GM23338 (cell line): ENCODE results near the gene SRGAP1. TPM values are rescaled to one million over a fixed set of nuclear protein-coding genes. Genes with fewer than 3 reads are reported as not detected.

Experiments used
- ATAC-seq: fragments of 200-7000 bp; cut with Tn5 transposase; 3 replicates; pipeline ENCODE4 v1.9.1; 2020
- DNase-seq: peaks from one replicate; pipeline ENCODE4 v3.0.0-alpha.2; 2015; ENCODE audit warnings: low spot score
- H2AFZ ChIP-seq: fragments of 200-600 bp; sonication (generic); 2 replicates; pipeline ENCODE4 v1.8.0; 2016; ENCODE audit warnings: antibody characterized with exemption, mild to moderate bottlenecking, moderate library complexity
- H3F3A ChIP-seq: fragments of 200-600 bp; sonication (generic); replicated peaks from 2 replicates; pipeline ENCODE4 v1.8.0; 2017; ENCODE audit warnings: antibody characterized with exemption, mixed run types, low read depth
- H3K27ac ChIP-seq: fragments of 200-600 bp; sonication (generic); 2 replicates; pipeline ENCODE4 v1.6.1; 2016; ENCODE audit warnings: low read depth
- H3K27me3 ChIP-seq: fragments of 200-600 bp; sonication (generic); 2 replicates; pipeline ENCODE4 v1.8.0; 2016; ENCODE audit warnings: mild to moderate bottlenecking, mixed run types, moderate library complexity; ENCODE audit not compliant: insufficient read depth
- H3K36me3 ChIP-seq: fragments of 200-600 bp; sonication (generic); 2 replicates; pipeline ENCODE4 v1.8.0; 2016; ENCODE audit warnings: mild to moderate bottlenecking; ENCODE audit not compliant: insufficient read depth
- H3K4me1 ChIP-seq: fragments of 200-600 bp; sonication (generic); 2 replicates; pipeline ENCODE4 v1.8.0; 2016; ENCODE audit warnings: mild to moderate bottlenecking, moderate library complexity; ENCODE audit not compliant: insufficient read depth
- H3K4me2 ChIP-seq: fragments of 200-600 bp; sonication (generic); 2 replicates; pipeline ENCODE4 v1.7.1; 2017; ENCODE audit warnings: mixed run types
- H3K4me3 ChIP-seq: fragments of 200-600 bp; sonication (generic); 2 replicates; pipeline ENCODE4 v1.6.1; 2016; ENCODE audit warnings: mixed run types
- H3K79me2 ChIP-seq: fragments of 200-600 bp; sonication (generic); replicated peaks from 2 replicates; pipeline ENCODE4 v1.8.0; 2017; ENCODE audit warnings: mild to moderate bottlenecking; ENCODE audit not compliant: insufficient read depth
- H3K9me2 ChIP-seq: fragments of 200-600 bp; sonication (generic); 2 replicates; pipeline ENCODE4 v1.8.0; 2017; ENCODE audit not compliant: insufficient read depth
- H4K20me1 ChIP-seq: fragments of 200-600 bp; sonication (generic); replicated peaks from 2 replicates; pipeline ENCODE4 v1.8.0; 2017; ENCODE audit warnings: mild to moderate bottlenecking; ENCODE audit not compliant: insufficient read depth
- H3K27ac Mint-ChIP-seq: 2 replicates; pipeline ENCODE4 v1.8.0; 2020; ENCODE audit warnings: inconsistent platforms, mild to moderate bottlenecking, moderate library complexity, mixed read lengths
- H3K27me3 Mint-ChIP-seq: 3 replicates; pipeline ENCODE4 v1.8.0; 2022; ENCODE audit warnings: low read depth, mild to moderate bottlenecking, moderate library complexity, mixed read lengths, inconsistent platforms; ENCODE audit not compliant: insufficient read depth, poor library complexity
- H3K36me3 Mint-ChIP-seq: 3 replicates; pipeline ENCODE4 v1.8.0; 2021; ENCODE audit warnings: low read depth, mild to moderate bottlenecking, inconsistent platforms, moderate library complexity, mixed read lengths
- H3K4me1 Mint-ChIP-seq: 3 replicates; pipeline ENCODE4 v1.8.0; 2020; ENCODE audit warnings: mild to moderate bottlenecking, inconsistent platforms, mixed read lengths
- H3K4me3 Mint-ChIP-seq: 3 replicates; pipeline ENCODE4 v1.8.0; 2021; ENCODE audit warnings: moderate library complexity, mild to moderate bottlenecking, inconsistent platforms, mixed read lengths
- H3K9me3 Mint-ChIP-seq: 3 replicates; pipeline ENCODE4 v1.8.0; 2020; ENCODE audit warnings: moderate library complexity, mild to moderate bottlenecking, inconsistent platforms, mixed read lengths
- CREB1 ChIP-seq: fragments of 250-450 bp; sonication (Bioruptor Pico); IDR thresholded peaks from 2 replicates; pipeline ENCODE4 v1.5.0; 2020; ENCODE audit warnings: low read depth, mild to moderate bottlenecking, moderate library complexity
- EZH2 ChIP-seq: fragments of 200-600 bp; sonication (generic); IDR thresholded peaks from one replicate; pipeline ENCODE4 v1.8.0; 2017; ENCODE audit warnings: antibody characterized with exemption, mild to moderate bottlenecking, low read depth; ENCODE audit not compliant: unreplicated experiment
- EZH2phosphoT487 ChIP-seq: fragments of 200-600 bp; sonication (generic); IDR thresholded peaks from one replicate; pipeline ENCODE4 v1.8.1; 2018; ENCODE audit warnings: antibody characterized with exemption; ENCODE audit not compliant: unreplicated experiment
- JUNB ChIP-seq: IDR thresholded peaks from one replicate; pipeline ENCODE4 v1.6.1; 2016; ENCODE audit warnings: antibody characterized with exemption; ENCODE audit not compliant: unreplicated experiment
- NANOG ChIP-seq: IDR thresholded peaks from 2 replicates; pipeline ENCODE4 v1.6.1; 2016; ENCODE audit warnings: antibody characterized with exemption, borderline replicate concordance
- POLR2AphosphoS5 ChIP-seq: IDR thresholded peaks from 2 replicates; pipeline ENCODE4 v1.6.1; 2016; ENCODE audit warnings: antibody characterized with exemption, low read depth
- STAT1 ChIP-seq: IDR thresholded peaks from one replicate; pipeline ENCODE4 v1.6.1; 2016; ENCODE audit warnings: antibody characterized with exemption; ENCODE audit not compliant: unreplicated experiment
- ZNF114 ChIP-seq: fragments of 250-450 bp; sonication (Bioruptor Pico); IDR thresholded peaks from 2 replicates; pipeline ENCODE4 v1.5.0; 2020; ENCODE audit warnings: mild to moderate bottlenecking, moderate library complexity
- ZNF331 ChIP-seq: fragments of 250-450 bp; sonication (Bioruptor Pico); IDR thresholded peaks from 2 replicates; pipeline ENCODE4 v1.5.0; 2020; ENCODE audit warnings: low read depth, mild to moderate bottlenecking, moderate library complexity
- polyA plus RNA-seq: library from polyadenylated mRNA; unstranded; fragments of >200 nt; fragmentation: Nextera tagmentation; extraction: Ambion mirVana; gene quantifications from 2 replicates; pipeline ENCODE4 v1.2.1, GENCODE V29; 2016
- total RNA-seq: library from RNA; depleted of rRNA; stranded (reverse); fragments of >200 nt; shearing (Covaris generic); gene quantifications from 2 replicates; pipeline ENCODE4 v1.2.3, GENCODE V29; 2014
- TF ChIP-seq, protein P1 (sequence below): IDR thresholded peaks from one replicate; pipeline ENCODE4 v1.6.1; 2018; ENCODE audit warnings: antibody characterized with exemption; ENCODE audit not compliant: unreplicated experiment
- TF ChIP-seq, protein P2 (sequence below): fragments of 250-450 bp; sonication (Bioruptor Pico); IDR thresholded peaks from 2 replicates; pipeline ENCODE4 v1.5.0; 2020; ENCODE audit warnings: mild to moderate bottlenecking, moderate library complexity
- TF ChIP-seq, protein P3 (sequence below): IDR thresholded peaks from 2 replicates; pipeline ENCODE4 v1.6.1; 2016; ENCODE audit warnings: antibody characterized with exemption

SRGAP1 gene
- total and polyA plus RNA-seq, 2 experiments from 2014 or later: 6.1 to 8.1 TPM

- TF ChIP-seq, protein P1, sequence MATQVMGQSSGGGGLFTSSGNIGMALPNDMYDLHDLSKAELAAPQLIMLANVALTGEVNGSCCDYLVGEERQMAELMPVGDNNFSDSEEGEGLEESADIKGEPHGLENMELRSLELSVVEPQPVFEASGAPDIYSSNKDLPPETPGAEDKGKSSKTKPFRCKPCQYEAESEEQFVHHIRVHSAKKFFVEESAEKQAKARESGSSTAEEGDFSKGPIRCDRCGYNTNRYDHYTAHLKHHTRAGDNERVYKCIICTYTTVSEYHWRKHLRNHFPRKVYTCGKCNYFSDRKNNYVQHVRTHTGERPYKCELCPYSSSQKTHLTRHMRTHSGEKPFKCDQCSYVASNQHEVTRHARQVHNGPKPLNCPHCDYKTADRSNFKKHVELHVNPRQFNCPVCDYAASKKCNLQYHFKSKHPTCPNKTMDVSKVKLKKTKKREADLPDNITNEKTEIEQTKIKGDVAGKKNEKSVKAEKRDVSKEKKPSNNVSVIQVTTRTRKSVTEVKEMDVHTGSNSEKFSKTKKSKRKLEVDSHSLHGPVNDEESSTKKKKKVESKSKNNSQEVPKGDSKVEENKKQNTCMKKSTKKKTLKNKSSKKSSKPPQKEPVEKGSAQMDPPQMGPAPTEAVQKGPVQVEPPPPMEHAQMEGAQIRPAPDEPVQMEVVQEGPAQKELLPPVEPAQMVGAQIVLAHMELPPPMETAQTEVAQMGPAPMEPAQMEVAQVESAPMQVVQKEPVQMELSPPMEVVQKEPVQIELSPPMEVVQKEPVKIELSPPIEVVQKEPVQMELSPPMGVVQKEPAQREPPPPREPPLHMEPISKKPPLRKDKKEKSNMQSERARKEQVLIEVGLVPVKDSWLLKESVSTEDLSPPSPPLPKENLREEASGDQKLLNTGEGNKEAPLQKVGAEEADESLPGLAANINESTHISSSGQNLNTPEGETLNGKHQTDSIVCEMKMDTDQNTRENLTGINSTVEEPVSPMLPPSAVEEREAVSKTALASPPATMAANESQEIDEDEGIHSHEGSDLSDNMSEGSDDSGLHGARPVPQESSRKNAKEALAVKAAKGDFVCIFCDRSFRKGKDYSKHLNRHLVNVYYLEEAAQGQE: no peak
- TF ChIP-seq JUNB: no peak
These were observed 132.9 kb downstream of the SRGAP1 start (continued) for GRCh38 chr12:63977441-63977840.

GRCh38 chr12:63978519-63978918 is 134.0 kb downstream of the SRGAP1 start:
- Mint-ChIP-seq H3K9me3 (no peaks in the 10 kb centered on the region), H3K27ac (no peak overlapping the region), H3K27me3 (no peaks in the 10 kb centered on the region), H3K4me1 (peaks cover 23% of the 10 kb centered on the region; the same call in 2 of the 3 replicates), H3K4me3 (no peak overlapping the region), H3K36me3 (no peaks in the 10 kb centered on the region)
- Histone ChIP-seq H3K4me2 (no peak overlapping the region), H3K27ac (no peak overlapping the region), H3K4me3 (no peak overlapping the region), H3K79me2 (no peaks in the 10 kb centered on the region), H3K4me1 (no peaks in the 10 kb centered on the region; the same call in 1 of the 2 replicates), H3K9me2 (no peaks in the 10 kb centered on the region), H2AFZ (no peak overlapping the region), H3K27me3 (no peaks in the 10 kb centered on the region), H3F3A (no peaks in the 10 kb centered on the region), H4K20me1 (no peaks in the 10 kb centered on the region), H3K36me3 (no peaks in the 10 kb centered on the region)
- DNase-seq (no peak), ATAC-seq (no peak)
- TF ChIP-seq, protein P1: no peak
- no peak for TF ChIP-seq ZNF114
- no peak for TF ChIP-seq JUNB
- TF ChIP-seq ZNF331 (CRISPR knock-in tag): no peak
- TF ChIP-seq EZH2phosphoT487: no peak
- no peak for TF ChIP-seq CREB1
- TF ChIP-seq EZH2: no peak
- TF ChIP-seq, protein P2, sequence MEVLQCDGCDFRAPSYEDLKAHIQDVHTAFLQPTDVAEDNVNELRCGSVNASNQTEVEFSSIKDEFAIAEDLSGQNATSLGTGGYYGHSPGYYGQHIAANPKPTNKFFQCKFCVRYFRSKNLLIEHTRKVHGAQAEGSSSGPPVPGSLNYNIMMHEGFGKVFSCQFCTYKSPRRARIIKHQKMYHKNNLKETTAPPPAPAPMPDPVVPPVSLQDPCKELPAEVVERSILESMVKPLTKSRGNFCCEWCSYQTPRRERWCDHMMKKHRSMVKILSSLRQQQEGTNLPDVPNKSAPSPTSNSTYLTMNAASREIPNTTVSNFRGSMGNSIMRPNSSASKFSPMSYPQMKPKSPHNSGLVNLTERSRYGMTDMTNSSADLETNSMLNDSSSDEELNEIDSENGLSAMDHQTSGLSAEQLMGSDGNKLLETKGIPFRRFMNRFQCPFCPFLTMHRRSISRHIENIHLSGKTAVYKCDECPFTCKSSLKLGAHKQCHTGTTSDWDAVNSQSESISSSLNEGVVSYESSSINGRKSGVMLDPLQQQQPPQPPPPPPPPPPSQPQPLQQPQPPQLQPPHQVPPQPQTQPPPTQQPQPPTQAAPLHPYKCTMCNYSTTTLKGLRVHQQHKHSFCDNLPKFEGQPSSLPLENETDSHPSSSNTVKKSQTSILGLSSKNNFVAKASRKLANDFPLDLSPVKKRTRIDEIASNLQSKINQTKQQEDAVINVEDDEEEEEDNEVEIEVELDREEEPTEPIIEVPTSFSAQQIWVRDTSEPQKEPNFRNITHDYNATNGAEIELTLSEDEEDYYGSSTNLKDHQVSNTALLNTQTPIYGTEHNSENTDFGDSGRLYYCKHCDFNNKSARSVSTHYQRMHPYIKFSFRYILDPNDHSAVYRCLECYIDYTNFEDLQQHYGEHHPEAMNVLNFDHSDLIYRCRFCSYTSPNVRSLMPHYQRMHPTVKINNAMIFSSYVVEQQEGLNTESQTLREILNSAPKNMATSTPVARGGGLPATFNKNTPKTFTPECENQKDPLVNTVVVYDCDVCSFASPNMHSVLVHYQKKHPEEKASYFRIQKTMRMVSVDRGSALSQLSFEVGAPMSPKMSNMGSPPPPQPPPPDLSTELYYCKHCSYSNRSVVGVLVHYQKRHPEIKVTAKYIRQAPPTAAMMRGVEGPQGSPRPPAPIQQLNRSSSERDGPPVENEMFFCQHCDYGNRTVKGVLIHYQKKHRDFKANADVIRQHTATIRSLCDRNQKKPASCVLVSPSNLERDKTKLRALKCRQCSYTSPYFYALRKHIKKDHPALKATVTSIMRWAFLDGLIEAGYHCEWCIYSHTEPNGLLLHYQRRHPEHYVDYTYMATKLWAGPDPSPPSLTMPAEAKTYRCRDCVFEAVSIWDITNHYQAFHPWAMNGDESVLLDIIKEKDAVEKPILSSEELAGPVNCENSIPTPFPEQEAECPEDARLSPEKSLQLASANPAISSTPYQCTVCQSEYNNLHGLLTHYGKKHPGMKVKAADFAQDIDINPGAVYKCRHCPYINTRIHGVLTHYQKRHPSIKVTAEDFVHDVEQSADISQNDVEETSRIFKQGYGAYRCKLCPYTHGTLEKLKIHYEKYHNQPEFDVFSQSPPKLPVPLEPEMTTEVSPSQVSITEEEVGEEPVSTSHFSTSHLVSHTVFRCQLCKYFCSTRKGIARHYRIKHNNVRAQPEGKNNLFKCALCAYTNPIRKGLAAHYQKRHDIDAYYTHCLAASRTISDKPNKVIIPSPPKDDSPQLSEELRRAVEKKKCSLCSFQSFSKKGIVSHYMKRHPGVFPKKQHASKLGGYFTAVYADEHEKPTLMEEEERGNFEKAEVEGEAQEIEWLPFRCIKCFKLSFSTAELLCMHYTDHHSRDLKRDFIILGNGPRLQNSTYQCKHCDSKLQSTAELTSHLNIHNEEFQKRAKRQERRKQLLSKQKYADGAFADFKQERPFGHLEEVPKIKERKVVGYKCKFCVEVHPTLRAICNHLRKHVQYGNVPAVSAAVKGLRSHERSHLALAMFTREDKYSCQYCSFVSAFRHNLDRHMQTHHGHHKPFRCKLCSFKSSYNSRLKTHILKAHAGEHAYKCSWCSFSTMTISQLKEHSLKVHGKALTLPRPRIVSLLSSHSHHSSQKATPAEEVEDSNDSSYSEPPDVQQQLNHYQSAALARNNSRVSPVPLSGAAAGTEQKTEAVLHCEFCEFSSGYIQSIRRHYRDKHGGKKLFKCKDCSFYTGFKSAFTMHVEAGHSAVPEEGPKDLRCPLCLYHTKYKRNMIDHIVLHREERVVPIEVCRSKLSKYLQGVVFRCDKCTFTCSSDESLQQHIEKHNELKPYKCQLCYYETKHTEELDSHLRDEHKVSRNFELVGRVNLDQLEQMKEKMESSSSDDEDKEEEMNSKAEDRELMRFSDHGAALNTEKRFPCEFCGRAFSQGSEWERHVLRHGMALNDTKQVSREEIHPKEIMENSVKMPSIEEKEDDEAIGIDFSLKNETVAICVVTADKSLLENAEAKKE (CRISPR knock-in tag): no peak
- no peak for TF ChIP-seq STAT1
- TF ChIP-seq NANOG: no peak
- TF ChIP-seq, protein P3, sequence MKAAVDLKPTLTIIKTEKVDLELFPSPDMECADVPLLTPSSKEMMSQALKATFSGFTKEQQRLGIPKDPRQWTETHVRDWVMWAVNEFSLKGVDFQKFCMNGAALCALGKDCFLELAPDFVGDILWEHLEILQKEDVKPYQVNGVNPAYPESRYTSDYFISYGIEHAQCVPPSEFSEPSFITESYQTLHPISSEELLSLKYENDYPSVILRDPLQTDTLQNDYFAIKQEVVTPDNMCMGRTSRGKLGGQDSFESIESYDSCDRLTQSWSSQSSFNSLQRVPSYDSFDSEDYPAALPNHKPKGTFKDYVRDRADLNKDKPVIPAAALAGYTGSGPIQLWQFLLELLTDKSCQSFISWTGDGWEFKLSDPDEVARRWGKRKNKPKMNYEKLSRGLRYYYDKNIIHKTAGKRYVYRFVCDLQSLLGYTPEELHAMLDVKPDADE: no peak
- TF ChIP-seq POLR2AphosphoS5: no peak
